Transverse colon (tissue), 4 donors: ENCODE measurements around the gene ZFHX2. TPM values are rescaled to one million over a fixed set of nuclear protein-coding genes. Genes with fewer than 3 reads are reported as not detected.

Experiments
- DNase-seq: peaks from one replicate; pipeline ENCODE4 v3.0.0-alpha.2; 2019
- H3K27ac ChIP-seq, 4 donors: fragments of 200-600 bp; sonication (generic); 2 replicates each; pipeline ENCODE4 v1.5.1; 2016 to 2018; ENCODE audit warnings: inconsistent platforms in 4 of 4
- H3K27me3 ChIP-seq: fragments of 200-600 bp; sonication (generic); 2 replicates; pipeline ENCODE4 v1.5.1; 2017; ENCODE audit warnings: inconsistent platforms
- H3K36me3 ChIP-seq, 4 donors: fragments of 200-600 bp; sonication (generic); 2 replicates each; pipeline ENCODE4 v1.5.1; 2017 to 2019; ENCODE audit warnings: inconsistent platforms in 4 of 4
- H3K4me1 ChIP-seq, 4 donors: fragments of 200-600 bp; sonication (generic); 2 replicates each; pipeline ENCODE4 v1.5.1; 2017 to 2020; ENCODE audit warnings: inconsistent platforms in 4 of 4
- H3K4me3 ChIP-seq, 4 donors: fragments of 200-600 bp; sonication (generic); 1 replicate in 1 of 4; 2 replicates in 3 of 4; pipeline versions ENCODE4 v1.5.1 to v1.6.1; 2017 to 2019; ENCODE audit warnings: inconsistent platforms in 4 of 4
- H3K9me3 ChIP-seq, 2 donors: fragments of 200-600 bp; sonication (generic); 2 replicates each; pipeline ENCODE4 v1.5.1; 2017 to 2019; ENCODE audit warnings: inconsistent platforms in 2 of 2
- EP300 ChIP-seq: sonication (generic); formaldehyde crosslinking; IDR thresholded peaks from one replicate; pipeline ENCODE4 v1.6.1; 2017; ENCODE audit warnings: antibody characterized with exemption, low read depth
- POLR2A ChIP-seq: fragments of 450-650 bp; IDR thresholded peaks from one replicate; pipeline ENCODE4 v1.6.1; 2016; ENCODE audit warnings: antibody characterized with exemption, mild to moderate bottlenecking, moderate library complexity
- POLR2AphosphoS5 ChIP-seq, 3 donors: sonication (generic); formaldehyde crosslinking; IDR thresholded peaks; one replicate each; pipeline ENCODE4 v1.6.1; 2016; ENCODE audit warnings: antibody characterized with exemption in 3 of 3
- WGBS, 2 donors: methylation state at CpG; one replicate each; pipeline ENCODE4 v1.1.5; 2018; ENCODE audit warnings: low coverage in 1 of 2; 5-methylcytosine and 5-hydroxymethylcytosine counted together
- in situ Hi-C, 4 donors: fragments of 200-750 bp; cut with MboI; loops; one replicate each; pipeline versions ENCODE4 v1.15.0 to v1.15.1; 2017; ENCODE audit warnings: low sequenced_read_pairs in 3 of 4, low pct_ligation_motif_present in 1 of 4, low pct_unique_long_range_greater_than_20kb in 1 of 4
- intact Hi-C: fragments of 100-400 bp; cut with DNase I; formaldehyde crosslinking; loops from one replicate; pipeline ENCODE4 v1.15.1; 2023; ENCODE audit warnings: low total_unique reads
- total RNA-seq, 4 donors: library from RNA; depleted of rRNA; stranded (reverse); fragments of >200 nt; gene quantifications; one replicate each; pipeline ENCODE4 v1.1.0, GENCODE V29; 2016
- TF ChIP-seq, protein P1 (sequence below), 5 experiments: fragments of 200-600 bp in 3 of 5; fragments of 450-650 bp in 2 of 5; sonication (generic) in 3 of 5; IDR thresholded peaks; 1 replicate in 2 of 5; 2 replicates in 3 of 5; pipeline ENCODE4 v1.5.1; 2016 to 2017; ENCODE audit warnings: antibody characterized with exemption in 5 of 5, inconsistent platforms in 3 of 5, mild to moderate bottlenecking in 2 of 5, moderate library complexity in 1 of 5

The ZFHX2 gene
- total RNA-seq, 4 donors from 2014 or later = 0.20 to 1.1 (median 0.68) TPM

DNA sequence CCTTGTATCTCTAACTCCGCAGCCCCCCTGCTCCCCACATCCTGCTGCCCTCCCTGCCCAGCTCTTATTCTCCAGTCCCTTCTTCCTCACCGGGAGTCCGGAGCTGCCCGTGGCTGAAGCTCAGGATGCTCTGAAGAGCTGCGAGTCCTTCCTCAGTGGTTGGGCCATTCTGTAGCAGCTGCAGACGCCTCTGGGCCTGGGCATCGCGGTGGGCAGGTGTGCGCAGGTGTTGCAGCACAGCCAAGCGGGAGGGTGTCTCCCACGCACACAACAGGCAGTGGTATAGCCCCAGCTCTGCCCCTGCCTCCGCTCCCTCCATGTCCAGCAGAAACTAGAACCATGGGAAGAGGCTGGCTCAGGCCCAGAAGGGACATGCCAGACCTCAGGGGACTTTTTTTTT, 20.2 kb downstream of the ZFHX2 start:
- in situ Hi-C loops = no loop called here
- intact Hi-C loops = no loop called here
- 86 to 90% methylated on average over 2 to 12 of the region's 12 CpGs for WGBS, 2 donors

DNA sequence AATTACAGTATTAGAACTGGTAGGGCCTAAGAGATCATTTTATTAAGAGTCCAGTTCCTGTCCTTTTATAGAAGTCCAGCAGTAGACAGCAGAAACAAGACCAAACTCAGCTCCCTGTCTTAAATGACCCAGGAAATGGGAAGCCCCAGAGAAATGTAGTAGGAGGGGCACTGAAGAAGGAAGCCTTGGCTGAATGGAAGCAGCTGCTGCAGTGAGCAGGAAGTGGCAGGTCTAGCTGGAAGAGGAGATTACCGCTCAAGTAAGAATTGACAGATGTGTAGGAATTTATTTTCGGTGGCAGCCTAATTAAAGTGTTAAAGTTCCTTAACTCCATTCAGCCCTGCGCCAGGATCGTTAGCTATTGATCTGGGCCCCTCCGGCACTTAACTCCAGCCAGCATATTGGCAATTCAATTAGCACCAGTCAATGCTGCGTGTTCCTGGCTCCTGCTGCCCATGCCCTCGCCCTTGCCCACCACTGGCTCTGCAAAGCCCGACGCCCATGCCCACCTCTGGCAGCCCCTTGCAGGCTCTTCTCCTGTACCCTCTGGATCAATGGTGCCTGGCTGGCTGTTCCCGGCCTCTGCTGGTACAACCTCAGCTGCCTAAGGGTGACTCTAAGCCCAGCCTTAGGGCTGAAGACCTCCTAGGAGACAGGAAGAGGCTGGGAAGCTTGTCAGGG, 21.1 kb downstream of the ZFHX2 start:
- no peaks in the 10 kb centered on the region for H3K27me3 ChIP-seq
- in situ Hi-C loops = no loop called here
- H3K4me1 ChIP-seq = no peaks in the 10 kb centered on the region
- DNase-seq = no peak
- no peaks in the 10 kb centered on the region for H3K36me3 ChIP-seq
- H3K4me3 ChIP-seq = no peak overlapping the region
- no peak for TF ChIP-seq EP300
- no peak for TF ChIP-seq POLR2AphosphoS5 (IDR thresholded peaks at IDR 0.05)
- TF ChIP-seq POLR2A = no peak
- no peak overlapping the region for H3K27ac ChIP-seq
- intact Hi-C loops = no loop called here
- H3K9me3 ChIP-seq = no peaks in the 10 kb centered on the region
- WGBS, 2 donors = 80 to 84% methylated on average over 2 to 10 of the region's 10 CpGs

More for the DNA sequence above, 20.2 kb downstream of the ZFHX2 start:
- H3K36me3 ChIP-seq = no peaks in the 10 kb centered on the region
- H3K27ac ChIP-seq = no peak overlapping the region
- no peak for DNase-seq
- H3K4me1 ChIP-seq = no peaks in the 10 kb centered on the region
- no peaks in the 10 kb centered on the region for H3K27me3 ChIP-seq
- no peaks in the 10 kb centered on the region for H3K9me3 ChIP-seq
- H3K4me3 ChIP-seq = no peak overlapping the region
- TF ChIP-seq, protein P1, sequence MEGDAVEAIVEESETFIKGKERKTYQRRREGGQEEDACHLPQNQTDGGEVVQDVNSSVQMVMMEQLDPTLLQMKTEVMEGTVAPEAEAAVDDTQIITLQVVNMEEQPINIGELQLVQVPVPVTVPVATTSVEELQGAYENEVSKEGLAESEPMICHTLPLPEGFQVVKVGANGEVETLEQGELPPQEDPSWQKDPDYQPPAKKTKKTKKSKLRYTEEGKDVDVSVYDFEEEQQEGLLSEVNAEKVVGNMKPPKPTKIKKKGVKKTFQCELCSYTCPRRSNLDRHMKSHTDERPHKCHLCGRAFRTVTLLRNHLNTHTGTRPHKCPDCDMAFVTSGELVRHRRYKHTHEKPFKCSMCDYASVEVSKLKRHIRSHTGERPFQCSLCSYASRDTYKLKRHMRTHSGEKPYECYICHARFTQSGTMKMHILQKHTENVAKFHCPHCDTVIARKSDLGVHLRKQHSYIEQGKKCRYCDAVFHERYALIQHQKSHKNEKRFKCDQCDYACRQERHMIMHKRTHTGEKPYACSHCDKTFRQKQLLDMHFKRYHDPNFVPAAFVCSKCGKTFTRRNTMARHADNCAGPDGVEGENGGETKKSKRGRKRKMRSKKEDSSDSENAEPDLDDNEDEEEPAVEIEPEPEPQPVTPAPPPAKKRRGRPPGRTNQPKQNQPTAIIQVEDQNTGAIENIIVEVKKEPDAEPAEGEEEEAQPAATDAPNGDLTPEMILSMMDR (IDR thresholded peaks at IDR 0.05) = no peak

DNA sequence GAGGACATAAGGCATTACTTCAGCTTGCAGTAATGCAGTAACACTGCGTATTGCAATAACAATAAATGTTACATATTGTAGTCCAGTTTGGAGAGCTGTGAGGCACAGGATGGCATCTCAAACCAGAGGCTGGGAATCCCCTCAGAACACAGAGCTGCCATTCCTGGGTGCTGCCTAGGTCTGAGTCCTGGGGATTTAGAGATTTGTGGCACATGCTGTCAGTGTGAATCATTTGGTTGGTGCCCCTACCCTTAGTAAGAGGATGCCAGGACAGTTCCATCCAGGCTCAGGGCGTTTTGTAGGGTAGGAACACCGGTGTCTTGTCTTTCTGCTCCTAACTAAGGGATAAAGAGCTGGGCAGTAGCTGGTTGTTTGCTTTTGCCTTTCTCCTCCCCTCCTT, 22.5 kb downstream of the ZFHX2 start:
- no peak overlapping the region for H3K4me3 ChIP-seq
- no peaks in the 10 kb centered on the region for H3K27me3 ChIP-seq
- H3K27ac ChIP-seq = no peak overlapping the region
- no peaks in the 10 kb centered on the region for H3K9me3 ChIP-seq
- TF ChIP-seq POLR2A (no peak), EP300 (no peak), POLR2AphosphoS5 (IDR thresholded peaks at IDR 0.05) (no peak)
- TF ChIP-seq, protein P1 (IDR thresholded peaks at IDR 0.05) = no peak
- H3K4me1 ChIP-seq = no peaks in the 10 kb centered on the region
- in situ Hi-C loops (no loop called here), intact Hi-C loops (no loop called here)
- H3K36me3 ChIP-seq = no peaks in the 10 kb centered on the region
- DNase-seq = no peak
- 86 to 88% methylated on average over 3 of the region's 3 CpGs for WGBS, 2 donors

DNA sequence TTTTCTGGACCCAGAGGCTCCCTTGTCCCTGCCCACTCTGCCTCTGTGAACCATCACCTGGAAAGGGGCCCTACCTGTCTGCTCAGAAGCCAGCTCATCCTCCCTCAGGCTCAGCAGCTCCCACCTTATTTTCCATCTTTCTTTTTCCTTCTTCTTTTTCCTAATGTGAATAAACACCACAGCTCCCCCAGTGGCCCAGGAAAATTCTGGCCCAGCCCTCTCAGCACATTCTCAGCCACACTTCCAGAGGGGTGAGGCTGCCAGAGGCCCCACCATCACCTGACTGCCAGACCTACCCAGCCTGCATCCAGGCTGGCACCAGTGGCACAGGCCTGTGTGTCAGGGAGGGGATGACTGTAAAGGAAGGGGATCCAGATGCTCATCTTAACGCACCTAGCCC, 23.0 kb downstream of the ZFHX2 start:
- WGBS, 2 donors = 83 to 100% methylated on average over 1 of the region's 1 CpG
- in situ Hi-C loops = no loop called here
- H3K36me3 ChIP-seq = no peaks in the 10 kb centered on the region

More for the DNA sequence above, 23.0 kb downstream of the ZFHX2 start:
- no peak overlapping the region for H3K27ac ChIP-seq
- H3K4me1 ChIP-seq = no peaks in the 10 kb centered on the region
- intact Hi-C loops = no loop called here
- no peak overlapping the region for H3K4me3 ChIP-seq
- TF ChIP-seq POLR2A = no peak
- no peak for TF ChIP-seq EP300
- no peak for TF ChIP-seq POLR2AphosphoS5 (IDR thresholded peaks at IDR 0.05)
- TF ChIP-seq, protein P1 (IDR thresholded peaks at IDR 0.05) = no peak
- no peak for DNase-seq
- H3K27me3 ChIP-seq = no peaks in the 10 kb centered on the region
- no peaks in the 10 kb centered on the region for H3K9me3 ChIP-seq
